Fibroblast of skin of left biceps (primary cell): ENCODE results near the gene TAGAP.
A peak's percentile ranks its signal among the peaks of the same experiment; 100 is the strongest.
"Not testable (repeated sequence)": the region's sequence is repeated elsewhere in the genome, so short reads cannot be mapped to it uniquely, and the experiment has no call there.

Source experiments
- DNase-seq, 2 experiments: peaks; one replicate each; pipeline ENCODE4 v3.0.0-alpha.2; 2013; ENCODE audit warnings: low read depth in 2 of 2

Gene TAGAP

DNA sequence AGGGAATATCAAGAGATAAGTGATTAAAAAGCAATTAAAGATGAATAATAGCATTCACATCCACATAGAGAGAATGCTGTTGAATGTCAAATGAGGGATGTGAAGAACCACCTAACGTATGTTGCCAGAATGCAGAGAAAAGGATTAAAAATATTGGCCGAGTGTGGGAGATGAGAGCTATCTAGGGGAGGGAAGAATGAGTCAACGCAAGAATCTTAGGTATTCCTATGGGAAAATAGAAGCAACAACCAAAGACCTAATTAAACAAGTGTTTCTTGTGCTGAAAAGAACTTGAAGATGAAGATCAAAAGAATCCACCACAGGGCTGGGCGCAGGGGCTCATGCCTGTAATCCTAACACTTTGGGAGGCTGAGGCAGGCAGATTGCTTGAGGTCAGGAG, 32.6 kb downstream of the TAGAP start:
- no peak for DNase-seq

- not testable (repeated sequence) for DNase-seq
Measured at GRCh38 chr6:159010037-159010612, 34.7 kb downstream of the TAGAP start.

- DNase-seq: no peak
Measured at GRCh38 chr6:159008656-159009288, 36.0 kb downstream of the TAGAP start.

DNA sequence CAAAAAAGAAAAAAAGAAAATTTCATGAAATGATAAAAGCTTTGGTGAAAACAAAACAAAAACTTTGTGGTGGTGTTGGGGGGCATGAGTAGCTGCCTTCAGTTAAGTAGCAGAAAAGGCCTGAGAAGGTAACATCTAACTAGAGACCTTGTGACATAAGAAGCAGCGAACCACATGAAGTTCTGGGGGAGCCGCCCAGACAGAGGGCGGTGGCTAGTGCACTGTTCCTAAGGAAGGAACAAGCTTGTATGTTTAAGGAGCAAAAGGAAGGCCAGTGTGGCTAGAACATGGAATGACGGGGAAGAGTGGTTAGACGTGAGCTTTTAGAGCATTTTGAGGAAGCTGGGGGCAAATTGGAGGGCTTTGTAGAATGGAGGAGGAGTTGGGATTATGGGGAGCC, 37.3 kb downstream of the TAGAP start:
- no peak for DNase-seq

GRCh38 chr6:159005436-159005835, 39.4 kb downstream of the TAGAP start:
- no peak for DNase-seq

DNA sequence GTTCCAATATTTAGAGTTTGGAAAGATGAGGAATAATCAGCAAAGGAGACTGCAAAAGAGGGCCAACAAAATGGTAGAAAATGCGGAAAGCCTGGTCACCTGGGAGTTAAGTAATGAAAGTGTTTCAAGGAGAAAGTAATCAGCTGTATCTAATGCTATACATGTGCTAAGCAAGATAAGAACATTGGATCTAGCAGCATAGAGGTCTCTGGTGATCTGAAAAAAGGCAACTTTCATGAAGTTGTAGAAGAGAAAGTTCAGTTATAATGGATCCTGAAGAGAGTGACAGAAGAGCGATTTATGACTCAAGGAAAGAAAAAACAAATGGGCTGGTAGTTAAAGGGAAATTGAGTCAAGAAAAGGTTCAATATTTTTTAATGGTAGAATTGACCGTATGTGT, 40.2 kb downstream of the TAGAP start:
- DNase-seq: no peak

GRCh38 chr6:159002432-159003155, 42.2 kb downstream of the TAGAP start:
- DNase-seq: no peak

DNA sequence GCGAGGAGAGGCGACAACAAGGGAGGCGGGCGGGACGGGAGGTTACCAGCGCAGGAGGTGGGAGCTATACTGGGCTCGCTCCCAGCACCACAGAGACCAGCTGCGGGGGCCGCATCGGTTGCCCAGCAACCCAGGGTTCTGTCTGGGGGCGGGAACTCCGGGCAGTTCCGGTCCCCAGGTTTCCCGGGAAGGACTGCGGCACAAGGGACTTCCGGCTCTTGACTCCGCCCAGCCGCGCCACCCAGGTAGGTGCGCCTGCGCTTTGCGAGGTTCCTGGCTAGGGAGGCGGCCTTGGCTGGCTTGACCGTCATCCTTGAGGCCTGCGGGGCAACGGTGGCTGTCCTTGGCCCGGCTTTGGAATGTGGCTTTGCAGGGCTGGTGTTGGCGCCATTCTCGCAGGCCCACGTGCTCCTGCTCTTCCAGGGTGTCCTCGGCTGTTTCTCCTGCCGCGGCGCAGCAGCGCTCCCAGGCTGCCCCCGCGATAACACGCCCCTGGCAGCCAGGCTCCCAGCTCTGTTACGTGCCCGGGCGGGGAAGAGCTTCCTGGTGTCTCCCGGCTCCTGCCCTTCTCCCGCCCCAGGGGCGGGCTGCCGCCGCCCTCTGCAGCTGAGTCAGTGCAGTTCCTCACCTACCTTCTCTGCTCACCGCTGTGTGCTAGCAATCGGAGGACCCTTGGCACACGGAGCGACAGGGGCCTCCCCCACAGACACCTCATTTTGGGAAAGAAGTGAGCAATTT, 45.0 kb downstream of the TAGAP start, which contains the start of gene RSPH3:
TSS of gene RSPH3 (minus strand) at position 537 of the 738 bp plus-strand sequence. CDS start 652 bp downstream, outside the sequence.
- peak; percentile 69 to 74 for DNase-seq

DNA sequence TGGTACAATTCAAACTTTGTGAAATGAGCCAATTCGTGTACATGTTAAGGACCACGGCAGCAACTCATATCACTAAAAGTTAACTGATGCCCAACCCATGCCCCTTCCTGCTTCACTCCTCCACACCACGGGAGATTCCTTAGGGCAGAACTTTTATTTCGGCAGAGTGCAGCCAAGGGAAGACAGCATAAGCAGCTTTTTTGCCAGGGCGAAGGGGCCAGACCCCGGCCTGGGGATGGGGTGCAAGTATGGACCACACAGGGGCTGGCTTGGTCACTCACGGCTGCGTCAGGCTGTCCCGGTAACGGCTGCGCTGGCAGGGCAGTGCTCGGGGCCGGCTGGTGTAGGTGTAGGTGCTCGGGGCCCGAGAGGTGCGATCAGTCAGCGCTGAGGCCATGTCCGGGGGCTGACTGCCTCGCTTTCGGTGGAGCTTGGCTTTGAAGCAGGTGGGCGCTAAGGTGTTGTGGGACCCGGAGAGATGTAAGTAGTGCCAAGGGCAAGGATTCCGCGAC, 45.6 kb downstream of the TAGAP start:
- no peak for DNase-seq

GRCh38 chr6:158996856-158997255, 47.9 kb downstream of the TAGAP start:
- no peak for DNase-seq

GRCh38 chr6:158993639-158994038, 51.2 kb downstream of the TAGAP start:
- DNase-seq: no peak

- no peak for DNase-seq
Measured at GRCh38 chr6:158991017-158991723, 53.6 kb downstream of the TAGAP start.

GRCh38 chr6:158989711-158990110, 55.1 kb downstream of the TAGAP start:
- not testable (repeated sequence) for DNase-seq

DNA sequence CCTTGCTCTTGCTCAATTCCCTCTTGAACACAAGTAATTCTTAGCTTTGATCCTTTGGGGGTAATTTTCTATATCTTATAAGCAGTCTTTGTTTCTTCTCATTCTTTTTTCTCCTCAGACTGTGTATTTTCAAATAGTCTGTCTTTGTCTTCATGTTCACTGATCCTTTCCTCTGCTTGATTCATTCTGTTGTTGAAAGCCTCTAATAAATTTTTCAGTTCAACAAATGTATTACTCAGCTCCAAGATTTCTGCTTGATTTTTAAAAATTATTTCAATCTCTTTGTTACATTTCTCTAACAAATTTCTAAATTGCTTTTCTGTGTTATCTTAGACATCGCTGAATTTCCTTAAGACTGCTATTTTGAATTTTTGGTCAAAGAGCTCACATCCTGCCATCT, 56.3 kb downstream of the TAGAP start:
- DNase-seq: no peak

DNA sequence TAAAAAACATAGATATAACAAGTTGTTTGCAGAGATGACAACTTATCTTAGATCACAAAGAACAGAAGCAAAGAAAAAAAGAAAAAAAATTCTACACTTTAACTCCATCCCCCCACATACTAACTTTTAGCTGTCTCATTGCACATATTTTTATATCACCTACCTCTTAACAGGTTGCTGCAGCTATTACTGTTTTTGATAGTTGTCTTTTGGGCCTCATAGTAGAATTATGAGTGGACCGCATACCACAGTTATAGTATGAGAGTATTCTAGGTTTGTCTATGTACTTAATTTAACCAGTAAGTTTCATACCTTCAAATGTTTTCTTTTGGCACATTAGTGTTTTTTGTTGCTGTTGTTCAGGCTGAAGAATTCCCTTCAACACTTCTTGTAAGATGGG, 57.1 kb downstream of the TAGAP start:
- DNase-seq: no peak
